GM13977 (cell line): Measurements from ENCODE around the gene IQCH.

Experiments
- DNase-seq: peaks from one replicate; pipeline ENCODE4 v3.0.0; 2012; ENCODE audit warnings: low spot score
- in situ Hi-C: fragments of 300-500 bp; cut with MboI; formaldehyde crosslinking; loops from one replicate; pipeline ENCODE4 v1.12.0; 2022; ENCODE audit warnings: low sequenced_read_pairs, low pct_unique_long_range_greater_than_20kb, mixed read lengths, inconsistent platforms; ENCODE audit not compliant: unreplicated experiment
- TF ChIP-seq, protein P1 (sequence below): IDR thresholded peaks from 2 replicates; pipeline ENCODE4 v1.5.1; 2012; ENCODE audit warnings: mild to moderate bottlenecking, control low read depth; ENCODE audit not compliant: insufficient read depth; ENCODE audit errors: extremely low read depth, missing control alignments

The IQCH gene

GRCh38 chr15:67465196-67465952 lies 210.8 kb downstream of the IQCH start:
- in situ Hi-C loops: loop anchor here (10.0 kb wide), 1 partner anchor 369 kb away; no protein-coding TSS in a partner anchor
- DNase-seq: no peak

DNA sequence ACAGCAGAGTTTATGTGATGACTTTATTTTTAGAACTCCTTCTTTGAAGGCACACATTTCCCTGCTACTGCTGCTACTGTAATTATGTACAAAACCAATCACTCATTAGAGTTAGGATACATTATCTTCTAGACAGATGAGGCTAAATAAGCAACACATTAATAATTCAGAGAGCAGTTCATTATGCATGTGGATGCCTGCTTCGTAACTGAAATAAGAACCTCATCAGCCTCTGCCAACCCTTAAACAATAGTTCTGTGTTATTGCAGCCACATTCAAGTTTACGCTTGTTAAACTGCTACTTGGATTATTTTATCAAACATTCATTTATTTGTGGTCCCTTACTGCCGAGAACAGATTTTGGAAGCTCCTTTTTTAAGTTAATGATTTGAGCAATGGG lies 213.8 kb downstream of the IQCH start:
- DNase-seq: no peak

More at GRCh38 chr15:67465196-67465952, 210.8 kb downstream of the IQCH start:
- TF ChIP-seq, protein P1, sequence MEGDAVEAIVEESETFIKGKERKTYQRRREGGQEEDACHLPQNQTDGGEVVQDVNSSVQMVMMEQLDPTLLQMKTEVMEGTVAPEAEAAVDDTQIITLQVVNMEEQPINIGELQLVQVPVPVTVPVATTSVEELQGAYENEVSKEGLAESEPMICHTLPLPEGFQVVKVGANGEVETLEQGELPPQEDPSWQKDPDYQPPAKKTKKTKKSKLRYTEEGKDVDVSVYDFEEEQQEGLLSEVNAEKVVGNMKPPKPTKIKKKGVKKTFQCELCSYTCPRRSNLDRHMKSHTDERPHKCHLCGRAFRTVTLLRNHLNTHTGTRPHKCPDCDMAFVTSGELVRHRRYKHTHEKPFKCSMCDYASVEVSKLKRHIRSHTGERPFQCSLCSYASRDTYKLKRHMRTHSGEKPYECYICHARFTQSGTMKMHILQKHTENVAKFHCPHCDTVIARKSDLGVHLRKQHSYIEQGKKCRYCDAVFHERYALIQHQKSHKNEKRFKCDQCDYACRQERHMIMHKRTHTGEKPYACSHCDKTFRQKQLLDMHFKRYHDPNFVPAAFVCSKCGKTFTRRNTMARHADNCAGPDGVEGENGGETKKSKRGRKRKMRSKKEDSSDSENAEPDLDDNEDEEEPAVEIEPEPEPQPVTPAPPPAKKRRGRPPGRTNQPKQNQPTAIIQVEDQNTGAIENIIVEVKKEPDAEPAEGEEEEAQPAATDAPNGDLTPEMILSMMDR: no peak

DNA sequence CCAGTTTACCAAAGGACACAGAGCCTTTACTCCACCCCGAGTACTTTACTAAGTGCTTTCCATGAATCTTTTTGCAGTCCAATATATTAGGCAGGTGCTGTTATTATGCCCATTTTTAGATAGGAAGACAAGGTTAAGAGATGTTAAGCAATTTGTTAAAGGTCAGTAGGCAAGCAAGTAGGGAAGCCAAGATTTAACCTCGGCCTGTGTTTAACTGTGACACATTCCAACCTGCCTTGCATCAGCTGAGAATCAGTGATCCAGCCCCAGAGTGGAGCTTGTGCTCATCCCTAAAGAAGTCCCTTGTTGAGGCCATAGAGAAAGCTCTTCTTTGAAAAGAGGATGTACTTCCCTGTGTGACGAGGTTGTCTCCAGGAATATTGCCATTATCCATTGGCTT lies 215.1 kb downstream of the IQCH start:
- TF ChIP-seq, protein P1: no peak
- in situ Hi-C loops: loop anchor here (10.0 kb wide), 1 partner anchor 365 kb away; no protein-coding TSS in a partner anchor

More for the DNA sequence above, 213.8 kb downstream of the IQCH start:
- TF ChIP-seq, protein P1: no peak
- in situ Hi-C loops: loop anchor here (10.0 kb wide), 1 partner anchor 366 kb away; no protein-coding TSS in a partner anchor

DNA sequence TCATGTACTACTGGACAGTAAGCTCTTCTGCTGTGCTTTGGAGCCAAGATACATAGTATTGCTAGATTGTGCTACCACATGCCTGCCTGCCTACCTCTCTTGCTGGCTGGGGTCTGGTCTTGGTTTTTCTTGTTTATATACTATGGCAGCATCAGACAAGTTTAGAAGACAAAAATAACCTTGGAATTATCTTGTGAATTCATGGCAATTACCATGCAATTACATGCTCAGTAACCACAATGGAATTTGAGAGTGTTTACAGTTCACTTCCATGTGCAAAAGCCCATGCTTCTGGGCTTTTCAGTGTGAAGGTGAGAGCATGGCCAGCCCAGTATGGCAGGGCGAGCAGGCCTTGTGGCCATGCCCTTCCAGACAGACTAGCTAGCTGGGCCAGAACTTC lies 218.4 kb downstream of the IQCH start:
- TF ChIP-seq, protein P1: no peak
- in situ Hi-C loops: no loop called here
- DNase-seq: no peak

More for the DNA sequence above, 215.1 kb downstream of the IQCH start:
- no peak for DNase-seq

- TF ChIP-seq, protein P1: no peak
- DNase-seq: no peak
- in situ Hi-C loops: no loop called here
Measured at GRCh38 chr15:67474405-67475110, 220.0 kb downstream of the IQCH start.

GRCh38 chr15:67479781-67480505 lies 225.4 kb downstream of the IQCH start:
- no peak for DNase-seq
- TF ChIP-seq, protein P1: no peak
- in situ Hi-C loops: no loop called here
